Measurements from ENCODE around the gene SLAMF1.

- no peak for TF ChIP-seq CTCF (IDR thresholded peaks at IDR 0.05)
- no peak for TF ChIP-seq POLR2AphosphoS5 (IDR thresholded peaks at IDR 0.05)
- no peak for TF ChIP-seq POLR2A (IDR thresholded peaks at IDR 0.05; ENCODE audit: low read depth)
- TF ChIP-seq EP300 (IDR thresholded peaks at IDR 0.05), result no peak
These were observed 28.5 kb downstream of the SLAMF1 start for GRCh38 chr1:160618327-160618726.
